Neutrophil (primary cell): ENCODE results near the gene DUSP9.

Source experiments
- H3K27ac ChIP-seq: fragments of 200-600 bp; sonication (generic); 2 replicates; pipeline ENCODE4 v1.5.1; 2016; ENCODE audit warnings: mild to moderate bottlenecking, moderate library complexity
- H3K27me3 ChIP-seq: fragments of 200-600 bp; sonication (generic); 2 replicates; pipeline ENCODE4 v1.6.0; 2016; ENCODE audit warnings: mild to moderate bottlenecking
- H3K36me3 ChIP-seq: fragments of 200-600 bp; sonication (generic); 2 replicates; pipeline ENCODE4 v1.5.1; 2017
- H3K4me1 ChIP-seq, 2 experiments: fragments of 200-600 bp in 1 of 2; sonication (generic) in 1 of 2; 1 replicate in 1 of 2; 2 replicates in 1 of 2; pipeline versions ENCODE4 v1.5.1 to v1.6.1; 2013 to 2016; ENCODE audit warnings: low read depth in 1 of 2, low read length in 1 of 2, mild to moderate bottlenecking in 1 of 2, moderate library complexity in 1 of 2; ENCODE audit not compliant: control insufficient read depth in 1 of 2, insufficient read depth in 1 of 2
- H3K4me3 ChIP-seq, 2 experiments: fragments of 200-600 bp in 1 of 2; sonication (generic) in 1 of 2; 1 replicate in 1 of 2; 2 replicates in 1 of 2; pipeline ENCODE4 v1.5.1; 2013 to 2016; ENCODE audit warnings: low read depth in 1 of 2, low read length in 1 of 2, mild to moderate bottlenecking in 1 of 2, moderate library complexity in 1 of 2
- H3K9me3 ChIP-seq: fragments of 200-600 bp; sonication (generic); 2 replicates; pipeline ENCODE4 v1.5.1; 2016
- TF ChIP-seq, protein P1 (sequence below): fragments of 200-600 bp; sonication (generic); IDR thresholded peaks from 2 replicates; pipeline ENCODE4 v1.5.1; 2016; ENCODE audit warnings: antibody characterized with exemption

DUSP9 gene

DNA sequence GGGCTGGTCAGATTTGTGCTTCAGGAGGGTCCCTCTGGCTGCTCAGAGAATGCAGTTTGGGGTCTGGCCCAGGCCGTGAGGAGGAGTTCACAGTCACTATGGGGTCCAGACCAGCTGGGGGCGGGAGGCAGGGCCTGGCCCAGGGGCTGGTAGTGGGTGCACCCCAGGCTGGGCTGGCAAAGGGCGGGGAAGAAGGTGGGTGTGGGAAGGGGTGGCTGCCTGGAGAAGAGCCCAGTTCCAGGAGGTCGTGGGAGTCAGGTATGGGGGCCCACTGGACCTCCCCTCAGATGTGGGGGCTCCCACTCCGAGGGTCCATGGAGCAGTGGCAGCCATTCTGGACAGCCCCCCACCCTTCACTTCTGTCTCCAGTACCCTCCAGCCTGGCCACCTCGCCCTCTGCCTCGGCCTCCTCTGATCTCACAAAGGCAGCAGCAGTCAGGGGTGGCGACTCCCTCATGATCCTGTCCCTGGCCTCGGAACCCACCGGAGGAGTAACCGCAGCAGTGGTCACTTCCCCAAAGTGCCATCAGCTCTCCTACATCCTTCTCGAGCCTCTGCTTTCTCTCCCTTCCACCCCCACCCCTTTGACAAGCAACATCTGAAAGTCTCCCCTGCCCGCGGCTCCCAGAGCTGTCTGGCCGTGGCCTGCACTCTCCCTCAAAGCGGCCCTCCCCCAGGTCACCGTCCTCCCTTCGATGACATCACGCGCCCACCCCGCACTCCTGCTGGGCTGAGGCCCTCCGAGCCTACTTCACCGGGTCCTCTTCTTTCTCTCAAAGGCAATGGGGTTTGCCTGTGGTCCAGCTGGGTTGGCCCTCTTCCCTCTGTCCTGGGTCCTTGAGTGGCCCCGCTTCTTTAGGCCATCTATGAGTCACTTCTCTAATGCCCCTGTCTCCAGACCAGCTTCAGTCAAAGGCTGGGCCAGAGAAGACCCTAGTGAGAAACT lies 39.0 kb downstream of the DUSP9 start:
- no peak overlapping the region for H3K4me3 ChIP-seq
- H3K27ac ChIP-seq = no peak overlapping the region
- no peaks in the 10 kb centered on the region for H3K36me3 ChIP-seq
- H3K9me3 ChIP-seq = no peaks in the 10 kb centered on the region
- no peaks in the 10 kb centered on the region for H3K4me1 ChIP-seq
- H3K27me3 ChIP-seq = peaks cover 88% of the 10 kb centered on the region
- TF ChIP-seq, protein P1, sequence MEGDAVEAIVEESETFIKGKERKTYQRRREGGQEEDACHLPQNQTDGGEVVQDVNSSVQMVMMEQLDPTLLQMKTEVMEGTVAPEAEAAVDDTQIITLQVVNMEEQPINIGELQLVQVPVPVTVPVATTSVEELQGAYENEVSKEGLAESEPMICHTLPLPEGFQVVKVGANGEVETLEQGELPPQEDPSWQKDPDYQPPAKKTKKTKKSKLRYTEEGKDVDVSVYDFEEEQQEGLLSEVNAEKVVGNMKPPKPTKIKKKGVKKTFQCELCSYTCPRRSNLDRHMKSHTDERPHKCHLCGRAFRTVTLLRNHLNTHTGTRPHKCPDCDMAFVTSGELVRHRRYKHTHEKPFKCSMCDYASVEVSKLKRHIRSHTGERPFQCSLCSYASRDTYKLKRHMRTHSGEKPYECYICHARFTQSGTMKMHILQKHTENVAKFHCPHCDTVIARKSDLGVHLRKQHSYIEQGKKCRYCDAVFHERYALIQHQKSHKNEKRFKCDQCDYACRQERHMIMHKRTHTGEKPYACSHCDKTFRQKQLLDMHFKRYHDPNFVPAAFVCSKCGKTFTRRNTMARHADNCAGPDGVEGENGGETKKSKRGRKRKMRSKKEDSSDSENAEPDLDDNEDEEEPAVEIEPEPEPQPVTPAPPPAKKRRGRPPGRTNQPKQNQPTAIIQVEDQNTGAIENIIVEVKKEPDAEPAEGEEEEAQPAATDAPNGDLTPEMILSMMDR = no peak

DNA sequence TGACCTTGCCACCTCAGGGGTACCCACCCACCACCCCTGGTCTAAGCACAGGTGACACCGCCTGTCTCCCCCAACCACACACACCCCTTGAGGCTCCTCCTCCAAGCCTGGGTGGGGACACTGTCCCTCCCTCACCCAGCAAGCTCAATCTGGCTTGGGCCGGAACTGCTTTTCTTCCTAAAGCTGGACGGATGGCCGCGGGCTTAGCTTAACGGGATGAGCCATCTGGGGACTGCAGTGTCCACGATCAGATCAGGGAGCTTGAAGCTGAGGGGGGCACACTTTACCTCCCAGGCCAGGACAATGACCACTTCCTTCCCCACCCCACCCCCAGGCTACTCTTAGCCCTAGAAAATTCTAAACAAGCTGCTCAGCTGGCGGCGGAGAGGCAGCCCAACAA lies 39.7 kb downstream of the DUSP9 start:
- TF ChIP-seq, protein P1 = no peak
- no peaks in the 10 kb centered on the region for H3K9me3 ChIP-seq
- no peak overlapping the region for H3K4me3 ChIP-seq
- H3K36me3 ChIP-seq = no peaks in the 10 kb centered on the region
- no peak overlapping the region for H3K27ac ChIP-seq
- H3K4me1 ChIP-seq = no peaks in the 10 kb centered on the region
- H3K27me3 ChIP-seq = peaks cover 88% of the 10 kb centered on the region

DNA sequence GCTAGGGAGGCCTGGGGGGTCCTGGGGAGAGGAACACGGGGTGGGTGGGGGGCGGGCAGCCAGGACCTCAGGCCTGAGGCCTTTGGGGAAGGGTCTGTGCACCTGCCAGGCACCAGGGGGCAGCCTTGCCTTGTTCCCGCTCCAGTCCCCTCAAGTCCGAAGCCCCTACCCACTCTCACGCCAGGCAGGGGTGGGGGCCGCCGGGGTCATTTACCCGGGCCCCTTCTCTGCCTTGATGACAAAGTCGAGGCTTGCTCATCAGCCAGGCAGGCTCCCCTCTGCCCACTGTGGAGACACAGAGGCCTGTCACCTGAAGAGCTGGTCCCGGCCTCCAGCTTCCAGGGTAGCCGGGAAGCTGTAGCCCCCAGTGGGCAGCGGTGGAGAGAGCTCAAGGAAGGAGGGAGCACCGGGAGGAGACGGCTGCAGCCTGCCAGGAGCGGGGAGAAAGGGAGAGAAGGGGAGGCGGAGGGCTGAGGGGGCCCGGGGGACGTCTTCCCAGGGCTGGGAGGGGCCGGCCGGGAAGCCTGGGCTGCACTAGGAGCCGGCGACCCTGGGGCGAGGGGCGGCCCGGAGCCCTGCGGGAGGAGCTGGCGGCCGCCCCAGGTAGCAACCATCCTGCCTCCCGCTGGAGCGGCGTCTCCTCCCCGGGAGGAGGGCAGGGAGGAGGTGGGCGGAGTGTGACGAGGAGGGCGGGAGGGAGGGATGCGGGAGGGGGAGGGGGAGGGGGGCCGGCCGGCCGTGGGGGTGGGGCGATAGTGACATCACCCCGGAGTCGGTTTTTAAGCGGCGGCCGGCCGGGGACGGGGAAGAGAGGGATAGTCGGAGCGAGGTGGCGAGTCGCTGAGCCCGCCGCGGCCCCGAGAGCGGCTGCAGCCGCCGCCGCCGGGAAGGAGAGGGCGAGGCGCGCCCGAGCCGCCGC lies 40.4 kb downstream of the DUSP9 start, which contains the start of gene SLC6A8:
Gene SLC6A8, plus strand, starts transcription at position 806 of the 919 bp plus-strand sequence. CDS start 649 bp downstream, outside the sequence.
- Histone ChIP-seq H3K36me3 (no peaks in the 10 kb centered on the region), H3K4me1 (no peaks in the 10 kb centered on the region), H3K27me3 (peaks cover 91% of the 10 kb centered on the region), H3K4me3 (peak within 1 kb of the TSS; percentile 27 to 50), H3K9me3 (no peaks in the 10 kb centered on the region), H3K27ac (no peak within 1 kb of the TSS)
- TF ChIP-seq, protein P1 = peak; percentile 11

DNA sequence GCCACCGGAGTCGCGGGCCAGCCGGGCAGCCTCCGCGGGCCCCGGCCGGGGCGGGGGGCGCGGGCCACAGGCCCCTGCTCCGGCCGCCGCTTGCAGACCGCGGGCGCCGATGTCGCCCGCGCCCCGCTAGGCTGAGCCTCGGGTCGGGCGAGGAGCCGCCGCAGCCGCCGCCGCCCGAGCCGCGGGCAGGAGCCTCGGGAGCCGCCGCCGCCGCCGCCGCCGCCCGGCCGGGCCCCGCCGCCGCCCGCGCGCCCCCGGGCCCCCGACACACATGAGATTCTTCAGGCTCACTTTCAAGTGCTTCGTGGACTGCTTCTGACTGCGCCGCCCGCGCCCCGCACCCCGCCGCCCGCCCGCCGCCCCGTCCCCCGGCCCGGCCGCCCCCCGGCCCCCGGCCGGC lies 41.1 kb downstream of the DUSP9 start:
- Histone ChIP-seq H3K9me3 (no peaks in the 10 kb centered on the region), H3K36me3 (no peaks in the 10 kb centered on the region)

DNA sequence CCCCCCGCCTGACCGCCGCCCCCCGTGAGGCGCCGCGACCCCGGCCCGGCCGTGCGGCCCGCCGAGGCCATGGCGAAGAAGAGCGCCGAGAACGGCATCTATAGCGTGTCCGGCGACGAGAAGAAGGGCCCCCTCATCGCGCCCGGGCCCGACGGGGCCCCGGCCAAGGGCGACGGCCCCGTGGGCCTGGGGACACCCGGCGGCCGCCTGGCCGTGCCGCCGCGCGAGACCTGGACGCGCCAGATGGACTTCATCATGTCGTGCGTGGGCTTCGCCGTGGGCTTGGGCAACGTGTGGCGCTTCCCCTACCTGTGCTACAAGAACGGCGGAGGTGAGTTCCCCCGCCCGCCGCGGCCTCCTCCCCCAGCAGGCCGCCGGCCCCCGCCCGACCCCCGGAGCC lies 41.5 kb downstream of the DUSP9 start:
- no peaks in the 10 kb centered on the region for H3K4me1 ChIP-seq
- H3K27ac ChIP-seq = no peak overlapping the region
- H3K9me3 ChIP-seq = no peaks in the 10 kb centered on the region
- H3K4me3 ChIP-seq = no peak overlapping the region
- H3K27me3 ChIP-seq = peaks cover 86% of the 10 kb centered on the region
- no peaks in the 10 kb centered on the region for H3K36me3 ChIP-seq
- TF ChIP-seq, protein P1 = no peak

More for the DNA sequence above, 41.1 kb downstream of the DUSP9 start:
- Histone ChIP-seq H3K27ac (no peak overlapping the region), H3K4me3 (no peak overlapping the region), H3K27me3 (peaks cover 90% of the 10 kb centered on the region), H3K4me1 (no peaks in the 10 kb centered on the region)
- TF ChIP-seq, protein P1 = no peak
